GM10248 (cell line): ENCODE measurements around the gene BCKDHB.

Source experiments
- CTCF ChIA-PET: fragments of 300-600 bp; sonication (Branson Sonifier 250); formaldehyde crosslinking; extraction: SDS; loops from one replicate; lab custom pipeline; 2021; ENCODE audit warnings: antibody characterized with exemption; lab: Yijun Ruan, JAX
- POLR2A ChIA-PET: fragments of 350-650 bp; sonication (Branson Sonifier 250); formaldehyde crosslinking; extraction: SDS; loops from one replicate; lab custom pipeline; 2020; ENCODE audit warnings: antibody characterized with exemption; lab: Yijun Ruan, JAX
- DNase-seq: peaks from one replicate; pipeline ENCODE4 v3.0.0; 2012; ENCODE audit errors: extremely low spot score
- TF ChIP-seq, protein P1 (sequence below): IDR thresholded peaks from 2 replicates; pipeline ENCODE4 v1.5.1; 2012; ENCODE audit warnings: mild to moderate bottlenecking, low read depth; ENCODE audit errors: extremely low read depth, missing control alignments, control extremely low read depth

Gene BCKDHB

DNA sequence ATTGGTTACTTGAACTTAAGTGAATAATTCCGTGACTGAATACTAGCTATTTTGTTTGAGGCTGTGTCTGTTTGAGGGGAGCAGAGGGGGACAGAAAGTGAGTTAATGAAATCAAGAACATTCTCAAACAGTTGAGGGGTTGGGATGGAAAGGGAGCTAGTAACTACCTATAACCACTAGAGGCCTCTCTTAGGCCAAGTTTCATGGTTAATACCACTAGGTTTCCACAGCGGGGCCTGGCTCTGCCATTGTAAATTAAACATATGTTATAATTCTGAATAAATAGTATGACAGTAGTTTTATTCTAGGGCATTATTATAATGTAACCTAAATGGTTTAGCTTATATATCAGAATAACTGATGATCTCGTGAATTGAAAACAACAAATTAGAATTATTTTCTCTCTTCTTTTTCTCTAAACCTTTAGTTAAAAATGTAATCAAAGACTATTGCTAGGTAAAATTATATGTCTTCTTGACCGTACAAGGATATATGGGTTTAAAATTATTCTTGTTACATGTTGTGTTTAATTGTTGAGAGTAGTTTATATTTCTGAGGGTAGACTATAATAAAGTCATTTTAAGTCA, 108.1 kb downstream of the BCKDHB start:
- TF ChIP-seq, protein P1, sequence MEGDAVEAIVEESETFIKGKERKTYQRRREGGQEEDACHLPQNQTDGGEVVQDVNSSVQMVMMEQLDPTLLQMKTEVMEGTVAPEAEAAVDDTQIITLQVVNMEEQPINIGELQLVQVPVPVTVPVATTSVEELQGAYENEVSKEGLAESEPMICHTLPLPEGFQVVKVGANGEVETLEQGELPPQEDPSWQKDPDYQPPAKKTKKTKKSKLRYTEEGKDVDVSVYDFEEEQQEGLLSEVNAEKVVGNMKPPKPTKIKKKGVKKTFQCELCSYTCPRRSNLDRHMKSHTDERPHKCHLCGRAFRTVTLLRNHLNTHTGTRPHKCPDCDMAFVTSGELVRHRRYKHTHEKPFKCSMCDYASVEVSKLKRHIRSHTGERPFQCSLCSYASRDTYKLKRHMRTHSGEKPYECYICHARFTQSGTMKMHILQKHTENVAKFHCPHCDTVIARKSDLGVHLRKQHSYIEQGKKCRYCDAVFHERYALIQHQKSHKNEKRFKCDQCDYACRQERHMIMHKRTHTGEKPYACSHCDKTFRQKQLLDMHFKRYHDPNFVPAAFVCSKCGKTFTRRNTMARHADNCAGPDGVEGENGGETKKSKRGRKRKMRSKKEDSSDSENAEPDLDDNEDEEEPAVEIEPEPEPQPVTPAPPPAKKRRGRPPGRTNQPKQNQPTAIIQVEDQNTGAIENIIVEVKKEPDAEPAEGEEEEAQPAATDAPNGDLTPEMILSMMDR = peak; percentile 62
- DNase-seq = peak; percentile 24
- CTCF ChIA-PET = interaction anchor here (0.6 to 2.7 kb wide), 17 partner anchors 9 to 1867 kb away, joined by 3 to 31 read pairs (median 4); no protein-coding TSS in a partner anchor

DNA sequence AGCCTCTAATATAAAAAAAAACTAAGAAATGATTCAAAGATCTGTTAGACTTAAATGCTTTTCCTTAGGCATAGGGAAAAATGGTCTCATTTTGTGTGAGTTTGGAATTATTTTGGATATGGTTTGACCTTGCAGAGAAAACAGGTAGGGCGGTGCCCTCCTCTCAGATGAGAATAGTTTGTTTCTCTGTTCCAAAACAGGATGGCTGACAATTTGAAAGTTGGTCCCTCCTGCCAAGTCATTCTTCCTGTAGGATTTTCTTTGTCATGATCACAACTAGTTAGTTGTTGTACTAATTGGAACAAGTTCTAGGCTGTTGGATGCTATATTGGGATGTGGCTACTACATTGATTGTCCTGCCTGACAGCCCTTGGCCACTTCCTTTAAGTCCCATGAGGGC, 108.6 kb downstream of the BCKDHB start:
- ChIA-PET POLR2A (no interaction called here), CTCF (interaction anchor here (0.9 to 2.7 kb wide), 10 partner anchors 9 to 1866 kb away, joined by 3 to 31 read pairs (median 10); no protein-coding TSS in a partner anchor)
- TF ChIP-seq, protein P1 = no peak
- no peak for DNase-seq

More for the DNA sequence above, 108.1 kb downstream of the BCKDHB start:
- POLR2A ChIA-PET = no interaction called here

DNA sequence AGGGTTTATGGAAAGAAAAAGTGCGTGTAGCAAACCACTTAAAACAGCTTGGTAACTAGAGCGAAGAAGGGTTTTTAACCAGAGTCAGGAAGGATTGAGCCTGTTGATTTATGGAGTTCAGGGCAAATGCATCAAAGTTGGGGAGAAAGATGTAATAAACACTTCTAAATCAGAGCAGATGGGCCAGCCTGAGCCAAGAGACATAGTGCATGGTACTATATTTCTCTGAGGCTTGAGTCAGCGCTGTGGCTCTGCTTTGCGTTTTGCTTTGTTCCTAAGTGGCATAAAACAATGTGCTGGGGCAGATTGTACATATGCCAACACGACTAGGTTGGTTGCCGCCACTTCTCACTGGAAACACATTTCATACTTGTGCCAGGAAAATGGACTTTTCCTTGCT, 111.3 kb downstream of the BCKDHB start:
- ChIA-PET CTCF (no interaction called here), POLR2A (no interaction called here)
- TF ChIP-seq, protein P1 = no peak
- no peak for DNase-seq

DNA sequence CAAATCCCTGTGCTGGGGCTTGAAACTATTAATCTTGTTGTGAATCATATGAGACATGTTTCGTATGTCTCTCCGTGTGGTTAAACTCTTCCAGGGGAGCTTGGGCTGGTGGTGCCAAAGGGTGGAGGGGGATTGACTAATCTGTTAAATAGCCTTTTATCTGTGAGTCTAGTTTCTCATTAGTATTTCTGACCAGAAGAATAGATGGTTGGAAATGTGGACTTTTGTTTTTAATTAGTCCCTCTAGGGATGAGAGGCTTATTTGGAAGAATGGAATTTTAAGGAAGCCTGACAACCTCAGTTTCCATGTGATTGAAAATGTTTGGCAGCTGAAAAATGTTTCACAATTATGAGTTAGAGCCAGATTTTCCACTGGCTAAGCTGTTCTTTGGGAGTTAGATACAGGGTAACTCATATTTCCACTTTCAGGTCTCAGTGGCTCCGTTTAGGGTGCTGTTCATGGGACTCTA, 117.3 kb downstream of the BCKDHB start:
- POLR2A ChIA-PET = no interaction called here

DNA sequence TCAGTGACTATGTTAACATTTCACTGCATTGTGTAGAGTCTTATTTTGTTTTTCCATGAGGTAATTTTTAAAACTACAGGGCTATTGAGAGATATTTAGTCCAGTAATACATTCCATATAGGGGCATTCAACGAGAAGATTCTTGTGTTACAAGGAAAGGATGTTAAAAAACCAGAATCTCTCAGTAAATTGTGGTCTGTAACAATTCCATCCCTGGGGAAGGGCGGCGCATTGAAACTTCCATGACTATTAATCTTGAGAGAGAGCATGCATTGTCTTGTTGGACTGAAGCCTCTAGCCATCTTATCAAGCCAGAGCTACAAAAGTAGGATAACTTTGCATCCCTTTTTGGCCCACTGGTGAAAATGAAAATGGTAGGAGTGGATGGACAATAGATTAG, 119.7 kb downstream of the BCKDHB start:
- TF ChIP-seq, protein P1 = no peak
- CTCF ChIA-PET = interaction anchor here (1.2 kb wide), 1 partner anchor 10 kb away, joined by 4 read pairs; no protein-coding TSS in a partner anchor

More for the DNA sequence above, 117.3 kb downstream of the BCKDHB start:
- DNase-seq = no peak
- TF ChIP-seq, protein P1 = no peak
- CTCF ChIA-PET = interaction anchor here (1.5 to 3.9 kb wide), 2 partner anchors 10 to 11 kb away, joined by 3 to 16 read pairs; no protein-coding TSS in a partner anchor

DNA sequence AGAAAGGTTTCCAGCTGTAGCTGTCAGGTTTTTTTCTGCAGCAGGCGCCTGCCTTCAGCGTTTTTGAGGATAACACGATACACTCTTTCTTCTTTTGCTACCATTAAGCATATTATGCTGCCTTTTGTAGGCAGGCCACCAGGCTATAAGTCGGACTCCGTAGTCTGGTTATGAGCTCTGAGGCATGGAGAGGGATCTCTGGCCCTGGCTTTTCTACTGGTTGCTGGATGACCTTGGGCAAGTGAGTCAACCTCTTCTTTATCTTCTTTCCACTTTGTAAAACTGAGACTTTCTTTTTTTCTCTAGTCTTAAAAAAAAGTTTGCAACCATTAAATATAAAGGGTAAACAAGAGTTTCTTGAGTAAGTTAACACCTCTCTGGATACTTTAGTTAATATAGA, 120.2 kb downstream of the BCKDHB start:
- TF ChIP-seq, protein P1 = no peak
- ChIA-PET CTCF (interaction anchor here (1.0 to 1.2 kb wide), 2 partner anchors 10 to 13 kb away, joined by 4 to 5 read pairs; no protein-coding TSS in a partner anchor), POLR2A (no interaction called here)
- DNase-seq = no peak

More for the DNA sequence above, 119.7 kb downstream of the BCKDHB start:
- POLR2A ChIA-PET = no interaction called here
- DNase-seq = no peak
